ENCODE measurements around the gene DYNC1LI1. TPM values are rescaled to one million over a fixed set of nuclear protein-coding genes. Genes with fewer than 3 reads are reported as not detected.
"Not testable (repeated sequence)": the region's sequence is repeated elsewhere in the genome, so short reads cannot be mapped to it uniquely, and the experiment has no call there.

DYNC1LI1 gene
- total RNA-seq, 2 donors from 2014 or later = 24.4 to 30.8 TPM

GRCh38 chr3:32596909-32597369, 26.3 kb upstream of the DYNC1LI1 start:
- no peaks in the 10 kb centered on the region for H3K9me3 ChIP-seq (ENCODE audit: control insufficient read depth, low read length, poor library complexity, severe bottlenecking)
- DNase-seq (no peak), ATAC-seq (no peak)
- peaks cover 4% of the 10 kb centered on the region for H3K36me3 Mint-ChIP-seq (ENCODE audit: low read depth)
- H3K27me3 Mint-ChIP-seq = peaks cover 67% of the 10 kb centered on the region
- H3K27ac Mint-ChIP-seq = no peak overlapping the region
- no peak overlapping the region for H3K4me3 Mint-ChIP-seq
- H3K4me1 Mint-ChIP-seq = no peaks in the 10 kb centered on the region

GRCh38 chr3:32596282-32596908, 25.7 kb upstream of the DYNC1LI1 start:
- Mint-ChIP-seq H3K36me3 (ENCODE audit: low read depth) (peaks cover 6% of the 10 kb centered on the region), H3K4me1 (no peaks in the 10 kb centered on the region), H3K27ac (no peak overlapping the region), H3K4me3 (no peak overlapping the region), H3K27me3 (peaks cover 63% of the 10 kb centered on the region)
- DNase-seq (no peak), ATAC-seq (no peak)
- no peaks in the 10 kb centered on the region for H3K9me3 ChIP-seq (ENCODE audit: control insufficient read depth, low read length, poor library complexity, severe bottlenecking)

GRCh38 chr3:32595323-32595722, 24.7 kb upstream of the DYNC1LI1 start:
- H3K9me3 ChIP-seq (ENCODE audit: control insufficient read depth, low read length, poor library complexity, severe bottlenecking) = no peaks in the 10 kb centered on the region
- H3K4me1 Mint-ChIP-seq = no peaks in the 10 kb centered on the region
- DNase-seq (no peak), ATAC-seq (no peak)
- H3K36me3 Mint-ChIP-seq (ENCODE audit: low read depth) = peaks cover 6% of the 10 kb centered on the region
- peaks cover 61% of the 10 kb centered on the region for H3K27me3 Mint-ChIP-seq
- no peak overlapping the region for H3K4me3 Mint-ChIP-seq
- no peak overlapping the region for H3K27ac Mint-ChIP-seq

GRCh38 chr3:32593903-32594525, 23.4 kb upstream of the DYNC1LI1 start:
- ATAC-seq = no peak
- Mint-ChIP-seq H3K4me1 (no peaks in the 10 kb centered on the region), H3K4me3 (no peak overlapping the region), H3K27ac (no peak overlapping the region), H3K36me3 (ENCODE audit: low read depth) (peaks cover 6% of the 10 kb centered on the region), H3K27me3 (peaks cover 57% of the 10 kb centered on the region)
- no peak for DNase-seq
- no peaks in the 10 kb centered on the region for H3K9me3 ChIP-seq (ENCODE audit: control insufficient read depth, low read length, poor library complexity, severe bottlenecking)

- peaks cover 54% of the 10 kb centered on the region for H3K27me3 Mint-ChIP-seq
- no peak overlapping the region for H3K27ac Mint-ChIP-seq
- H3K36me3 Mint-ChIP-seq (ENCODE audit: low read depth) = peaks cover 6% of the 10 kb centered on the region
- no peaks in the 10 kb centered on the region for H3K9me3 ChIP-seq (ENCODE audit: control insufficient read depth, low read length, poor library complexity, severe bottlenecking)
- no peaks in the 10 kb centered on the region for H3K4me1 Mint-ChIP-seq
- ATAC-seq (no peak), DNase-seq (no peak)
- H3K4me3 Mint-ChIP-seq = no peak overlapping the region
Observed at GRCh38 chr3:32592696-32593353, 22.2 kb upstream of the DYNC1LI1 start.

GRCh38 chr3:32592011-32592410, 21.4 kb upstream of the DYNC1LI1 start:
- H3K27ac Mint-ChIP-seq = no peak overlapping the region
- H3K36me3 Mint-ChIP-seq (ENCODE audit: low read depth) = peaks cover 4% of the 10 kb centered on the region
- no peak for ATAC-seq

GRCh38 chr3:32591186-32591585, 20.5 kb upstream of the DYNC1LI1 start:
- Mint-ChIP-seq H3K4me3 (no peak overlapping the region), H3K27ac (no peak overlapping the region), H3K4me1 (no peaks in the 10 kb centered on the region), H3K36me3 (ENCODE audit: low read depth) (peaks cover 4% of the 10 kb centered on the region), H3K27me3 (peaks cover 40% of the 10 kb centered on the region)
- ATAC-seq = no peak
- H3K9me3 ChIP-seq (ENCODE audit: control insufficient read depth, low read length, poor library complexity, severe bottlenecking) = no peaks in the 10 kb centered on the region
- DNase-seq = no peak

More at GRCh38 chr3:32592011-32592410, 21.4 kb upstream of the DYNC1LI1 start:
- Mint-ChIP-seq H3K4me3 (no peak overlapping the region), H3K27me3 (peaks cover 46% of the 10 kb centered on the region), H3K4me1 (no peaks in the 10 kb centered on the region)
- no peaks in the 10 kb centered on the region for H3K9me3 ChIP-seq (ENCODE audit: control insufficient read depth, low read length, poor library complexity, severe bottlenecking)
- no peak for DNase-seq

GRCh38 chr3:32586356-32586755, 15.7 kb upstream of the DYNC1LI1 start:
- H3K9me3 ChIP-seq (ENCODE audit: control insufficient read depth, low read length, poor library complexity, severe bottlenecking) = no peaks in the 10 kb centered on the region
- no peak for ATAC-seq
- no peaks in the 10 kb centered on the region for H3K4me1 Mint-ChIP-seq
- no peak overlapping the region for H3K4me3 Mint-ChIP-seq
- no peak overlapping the region for H3K27ac Mint-ChIP-seq
- no peak for DNase-seq
- no peaks in the 10 kb centered on the region for H3K36me3 Mint-ChIP-seq (ENCODE audit: low read depth)
- peaks cover 15% of the 10 kb centered on the region for H3K27me3 Mint-ChIP-seq

- no peak for ATAC-seq
- DNase-seq = no peak
- peaks cover 9% of the 10 kb centered on the region for H3K27me3 Mint-ChIP-seq
- H3K36me3 Mint-ChIP-seq (ENCODE audit: low read depth) = no peaks in the 10 kb centered on the region
- no peak overlapping the region for H3K27ac Mint-ChIP-seq
- no peaks in the 10 kb centered on the region for H3K9me3 ChIP-seq (ENCODE audit: control insufficient read depth, low read length, poor library complexity, severe bottlenecking)
- no peaks in the 10 kb centered on the region for H3K4me1 Mint-ChIP-seq
- no peak overlapping the region for H3K4me3 Mint-ChIP-seq
Observed at GRCh38 chr3:32584660-32585059, 14.0 kb upstream of the DYNC1LI1 start.

GRCh38 chr3:32583708-32584107, 13.1 kb upstream of the DYNC1LI1 start:
- H3K4me1 Mint-ChIP-seq = no peaks in the 10 kb centered on the region
- H3K27me3 Mint-ChIP-seq = peaks cover 4% of the 10 kb centered on the region
- H3K4me3 Mint-ChIP-seq = no peak overlapping the region
- H3K27ac Mint-ChIP-seq = no peak overlapping the region
- no peaks in the 10 kb centered on the region for H3K36me3 Mint-ChIP-seq (ENCODE audit: low read depth)
- H3K9me3 ChIP-seq (ENCODE audit: control insufficient read depth, low read length, poor library complexity, severe bottlenecking) = no peaks in the 10 kb centered on the region
- ATAC-seq (no peak), DNase-seq (no peak)

- not testable (repeated sequence) for H3K27ac Mint-ChIP-seq; ATAC-seq; H3K36me3 Mint-ChIP-seq (ENCODE audit: low read depth); DNase-seq; H3K4me1 Mint-ChIP-seq; H3K9me3 ChIP-seq (ENCODE audit: control insufficient read depth, low read length, poor library complexity, severe bottlenecking); H3K27me3 Mint-ChIP-seq; H3K4me3 Mint-ChIP-seq
Observed at GRCh38 chr3:32578669-32579068, 8.0 kb upstream of the DYNC1LI1 start.

GRCh38 chr3:32577581-32578556, 7.2 kb upstream of the DYNC1LI1 start:
- H3K27me3 Mint-ChIP-seq = no peaks in the 10 kb centered on the region
- ATAC-seq = peak; percentile 58
- peaks cover 5% of the 10 kb centered on the region for H3K4me1 Mint-ChIP-seq
- H3K4me3 Mint-ChIP-seq = no peak overlapping the region
- no peak for DNase-seq
- no peaks in the 10 kb centered on the region for H3K36me3 Mint-ChIP-seq (ENCODE audit: low read depth)
- no peak overlapping the region for H3K27ac Mint-ChIP-seq
- no peaks in the 10 kb centered on the region for H3K9me3 ChIP-seq (ENCODE audit: control insufficient read depth, low read length, poor library complexity, severe bottlenecking)

- H3K4me3 Mint-ChIP-seq = no peak overlapping the region
Observed at GRCh38 chr3:32577174-32577573, 6.5 kb upstream of the DYNC1LI1 start.

More at GRCh38 chr3:32577174-32577573, 6.5 kb upstream of the DYNC1LI1 start:
- H3K9me3 ChIP-seq (ENCODE audit: control insufficient read depth, low read length, poor library complexity, severe bottlenecking) = no peaks in the 10 kb centered on the region
- ATAC-seq = no peak
- Mint-ChIP-seq H3K27ac (no peak overlapping the region), H3K4me1 (peaks cover 5% of the 10 kb centered on the region), H3K36me3 (ENCODE audit: low read depth) (no peaks in the 10 kb centered on the region), H3K27me3 (no peaks in the 10 kb centered on the region)
- no peak for DNase-seq
